Measurements from ENCODE around the gene HIP1. TPM values are rescaled to one million over a fixed set of nuclear protein-coding genes. Genes with fewer than 3 reads are reported as not detected.
A peak's percentile ranks its signal among the peaks of the same experiment; 100 is the strongest.

Gene HIP1
- total and polyA plus RNA-seq, 4 donors = 26.0 to 44.0 (median 35.3) TPM

DNA sequence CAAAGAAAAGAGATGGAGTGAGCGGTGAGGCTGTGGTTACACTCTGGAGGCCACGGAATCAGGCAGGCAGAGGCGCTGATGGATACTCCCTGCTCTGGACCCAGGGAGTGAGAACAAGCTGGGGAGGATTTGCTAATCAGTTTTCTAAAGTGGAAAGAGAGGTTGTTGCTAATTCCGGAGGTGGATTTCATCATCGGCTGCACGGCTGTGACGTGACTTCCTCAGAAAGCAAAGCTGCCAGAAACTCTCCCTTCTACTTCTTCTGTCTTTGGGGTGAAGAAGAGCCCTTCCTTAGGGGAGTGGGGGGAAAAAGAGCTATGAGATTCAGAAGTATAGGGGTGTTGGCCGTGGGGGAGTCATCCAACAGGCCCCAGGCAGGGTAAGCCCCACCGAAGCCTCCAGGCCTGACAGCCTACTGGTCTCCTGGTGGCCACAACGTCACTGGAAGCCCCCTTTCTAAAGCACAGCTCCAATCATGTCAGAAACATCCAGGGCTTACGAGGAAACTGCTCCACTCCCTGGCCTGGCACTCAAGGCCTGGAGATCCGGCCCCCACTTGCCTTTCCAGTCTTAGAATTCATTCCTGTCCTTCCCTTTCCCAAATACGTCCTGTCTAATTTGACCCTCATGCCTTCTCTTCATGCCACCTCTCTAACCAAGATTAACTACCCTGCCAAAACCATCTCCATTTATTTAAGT, 114.5 kb downstream of the HIP1 start:
- Histone ChIP-seq H3K27ac (ENCODE audit: low read depth, low read length) (no peak overlapping the region), H3K4me3 (ENCODE audit: low read depth, low read length) (no peak overlapping the region), H3K27me3 (ENCODE audit: control insufficient read depth, insufficient read depth, low read length) (no peaks in the 10 kb centered on the region), H3K36me3 (ENCODE audit: control insufficient read depth, insufficient read depth, low read length) (peaks cover 19% of the 10 kb centered on the region), H3K9me3 (ENCODE audit: control insufficient read depth, insufficient read depth, low read length) (no peaks in the 10 kb centered on the region), H3K4me1 (ENCODE audit: control insufficient read depth, insufficient read depth, low read length) (peaks cover 17% of the 10 kb centered on the region)
- DNase-seq (ENCODE audit: low read depth in 4 of 6, low spot score in 6 of 6) = no peak
- WGBS (ENCODE audit: insufficient coverage) = 92% methylated on average over 9 of the region's 13 CpGs

DNA sequence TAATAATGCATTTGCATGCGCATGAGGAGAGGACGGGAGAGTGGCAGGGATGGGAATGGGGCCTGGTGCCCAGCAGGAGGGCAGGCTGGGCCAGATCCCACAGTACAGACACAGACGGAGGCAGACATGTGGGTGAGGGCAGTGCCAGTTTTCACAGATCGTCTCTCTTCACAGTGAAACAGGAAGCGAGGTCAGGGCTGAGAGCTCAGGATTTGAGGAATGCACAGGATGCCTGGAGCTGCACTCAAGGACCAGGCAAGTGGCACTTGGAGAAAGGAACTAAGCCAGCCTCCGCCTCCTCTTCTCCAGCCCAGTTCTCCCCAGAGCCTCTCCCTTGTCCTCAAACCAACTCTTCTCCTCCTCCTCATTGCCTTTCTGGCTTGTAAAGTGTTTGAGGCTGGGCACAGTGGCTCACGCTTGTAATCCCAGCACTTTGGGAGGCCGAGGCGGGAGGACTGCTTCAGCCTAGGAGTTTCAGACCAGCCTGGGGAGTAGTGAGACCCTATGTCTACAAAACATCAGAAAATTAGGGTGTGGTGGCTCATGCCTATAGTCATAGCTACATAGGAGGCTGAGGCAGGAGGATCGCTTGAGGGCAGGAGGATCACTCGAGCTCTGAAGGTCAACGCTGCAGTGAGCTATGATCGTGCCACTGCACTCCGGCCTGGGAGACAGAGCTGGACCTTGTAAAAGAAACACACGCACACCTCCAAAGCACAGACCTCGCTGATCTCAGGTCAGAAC, 115.2 kb downstream of the HIP1 start:
- Histone ChIP-seq H3K27me3 (ENCODE audit: control insufficient read depth, insufficient read depth, low read length) (no peaks in the 10 kb centered on the region), H3K4me1 (ENCODE audit: control insufficient read depth, insufficient read depth, low read length) (peaks cover 17% of the 10 kb centered on the region), H3K9me3 (ENCODE audit: control insufficient read depth, insufficient read depth, low read length) (no peaks in the 10 kb centered on the region), H3K27ac (ENCODE audit: low read depth, low read length) (no peak overlapping the region), H3K4me3 (ENCODE audit: low read depth, low read length) (no peak overlapping the region), H3K36me3 (ENCODE audit: control insufficient read depth, insufficient read depth, low read length) (peaks cover 19% of the 10 kb centered on the region)
- 55% methylated on average over 11 of the region's 16 CpGs for WGBS (ENCODE audit: insufficient coverage)
- DNase-seq (ENCODE audit: low read depth in 4 of 6, low spot score in 6 of 6) = peak in 3 of 6 donors; percentile 17 to 83 (median 56)

DNA sequence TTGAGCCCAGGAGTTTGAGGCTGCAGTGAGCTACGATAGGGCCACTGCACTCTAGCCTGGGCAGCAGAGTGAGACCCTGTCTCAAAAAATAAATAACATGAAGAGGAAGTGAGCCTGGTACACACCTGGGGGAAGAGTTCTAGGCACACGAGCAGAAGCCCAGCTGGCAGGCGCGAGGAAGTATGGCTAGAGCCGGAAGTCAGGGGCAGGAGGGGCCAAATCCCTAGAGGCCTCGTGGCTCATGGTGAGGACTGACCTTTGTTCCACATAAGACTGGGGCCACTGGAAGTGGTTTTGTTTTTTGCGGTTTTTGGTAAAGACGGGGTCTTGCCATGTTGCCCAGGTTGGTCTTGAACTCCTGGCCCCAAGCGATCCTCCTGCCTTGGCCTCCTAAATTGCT, 117.6 kb downstream of the HIP1 start:
- Histone ChIP-seq H3K9me3 (ENCODE audit: control insufficient read depth, insufficient read depth, low read length) (no peaks in the 10 kb centered on the region), H3K27ac (ENCODE audit: low read depth, low read length) (no peak overlapping the region), H3K27me3 (ENCODE audit: control insufficient read depth, insufficient read depth, low read length) (no peaks in the 10 kb centered on the region), H3K4me1 (ENCODE audit: control insufficient read depth, insufficient read depth, low read length) (peaks cover 22% of the 10 kb centered on the region), H3K36me3 (ENCODE audit: control insufficient read depth, insufficient read depth, low read length) (peaks cover 30% of the 10 kb centered on the region), H3K4me3 (ENCODE audit: low read depth, low read length) (no peak overlapping the region)
- no peak for DNase-seq (ENCODE audit: low read depth in 4 of 6, low spot score in 6 of 6)
- WGBS (ENCODE audit: insufficient coverage) = 80% methylated on average over 9 of the region's 9 CpGs

DNA sequence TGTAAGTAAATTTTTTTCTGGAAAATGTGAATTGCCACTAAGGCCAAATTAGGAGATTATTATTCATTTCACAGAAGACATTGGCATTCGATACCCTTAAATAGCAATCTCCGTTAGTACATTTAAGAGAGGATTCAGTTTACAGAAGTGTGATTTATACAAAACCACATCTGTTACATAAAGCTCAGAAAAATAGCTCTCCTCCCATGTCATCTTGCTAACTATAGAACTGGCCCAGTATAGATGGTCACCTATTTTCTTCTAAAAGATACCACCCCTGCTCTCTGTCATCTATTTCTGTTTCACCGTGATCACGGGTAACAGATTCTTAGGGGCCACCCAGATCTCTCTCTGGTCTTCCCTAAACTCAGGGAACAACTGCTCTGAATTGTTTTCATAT, 119.1 kb downstream of the HIP1 start:
- Histone ChIP-seq H3K36me3 (ENCODE audit: control insufficient read depth, insufficient read depth, low read length) (peaks cover 32% of the 10 kb centered on the region), H3K27ac (ENCODE audit: low read depth, low read length) (no peak overlapping the region), H3K4me3 (ENCODE audit: low read depth, low read length) (no peak overlapping the region), H3K9me3 (ENCODE audit: control insufficient read depth, insufficient read depth, low read length) (no peaks in the 10 kb centered on the region), H3K4me1 (ENCODE audit: control insufficient read depth, insufficient read depth, low read length) (peaks cover 22% of the 10 kb centered on the region), H3K27me3 (ENCODE audit: control insufficient read depth, insufficient read depth, low read length) (no peaks in the 10 kb centered on the region)
- no peak for DNase-seq (ENCODE audit: low read depth in 4 of 6, low spot score in 6 of 6)
- WGBS (ENCODE audit: insufficient coverage) = 90% methylated on average over 2 of the region's 4 CpGs

DNA sequence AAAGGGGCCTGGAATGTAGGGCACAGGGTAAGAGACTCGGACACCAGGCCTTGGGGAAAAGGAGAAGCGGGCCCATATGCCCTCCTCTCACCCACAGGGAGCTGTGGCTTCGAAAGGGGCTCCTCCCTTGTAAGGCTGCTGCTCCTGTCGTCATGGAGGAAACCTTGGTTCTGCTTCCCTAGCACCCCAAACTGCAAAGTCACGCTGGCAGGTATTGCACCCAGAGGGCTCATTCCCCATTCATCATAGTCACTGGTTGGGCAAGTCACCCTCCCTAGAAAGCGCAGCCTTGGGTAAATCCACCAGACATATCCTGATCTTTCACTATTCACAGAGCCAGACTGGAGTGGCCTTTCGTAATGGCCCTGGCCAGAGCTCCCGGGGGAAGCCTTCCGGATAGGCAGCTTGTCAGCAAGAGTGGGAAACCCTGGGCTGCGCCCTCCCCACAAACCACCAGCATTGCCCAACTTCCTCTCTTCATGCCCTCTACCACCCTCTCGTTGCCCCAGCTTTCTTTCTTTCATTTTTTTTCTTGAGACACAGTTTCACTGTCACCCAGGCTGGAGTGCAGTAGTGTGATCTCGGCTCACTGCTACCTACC, 121.0 kb downstream of the HIP1 start:
- WGBS (ENCODE audit: insufficient coverage) = 73% methylated on average over 10 of the region's 12 CpGs
- Histone ChIP-seq H3K36me3 (ENCODE audit: control insufficient read depth, insufficient read depth, low read length) (peaks cover 23% of the 10 kb centered on the region), H3K4me3 (ENCODE audit: low read depth, low read length) (no peak overlapping the region), H3K9me3 (ENCODE audit: control insufficient read depth, insufficient read depth, low read length) (no peaks in the 10 kb centered on the region), H3K4me1 (ENCODE audit: control insufficient read depth, insufficient read depth, low read length) (peaks cover 5% of the 10 kb centered on the region), H3K27ac (ENCODE audit: low read depth, low read length) (no peak overlapping the region), H3K27me3 (ENCODE audit: control insufficient read depth, insufficient read depth, low read length) (no peaks in the 10 kb centered on the region)
- DNase-seq (ENCODE audit: low read depth in 4 of 6, low spot score in 6 of 6) = peak in 1 of 6 donors; percentile 38

DNA sequence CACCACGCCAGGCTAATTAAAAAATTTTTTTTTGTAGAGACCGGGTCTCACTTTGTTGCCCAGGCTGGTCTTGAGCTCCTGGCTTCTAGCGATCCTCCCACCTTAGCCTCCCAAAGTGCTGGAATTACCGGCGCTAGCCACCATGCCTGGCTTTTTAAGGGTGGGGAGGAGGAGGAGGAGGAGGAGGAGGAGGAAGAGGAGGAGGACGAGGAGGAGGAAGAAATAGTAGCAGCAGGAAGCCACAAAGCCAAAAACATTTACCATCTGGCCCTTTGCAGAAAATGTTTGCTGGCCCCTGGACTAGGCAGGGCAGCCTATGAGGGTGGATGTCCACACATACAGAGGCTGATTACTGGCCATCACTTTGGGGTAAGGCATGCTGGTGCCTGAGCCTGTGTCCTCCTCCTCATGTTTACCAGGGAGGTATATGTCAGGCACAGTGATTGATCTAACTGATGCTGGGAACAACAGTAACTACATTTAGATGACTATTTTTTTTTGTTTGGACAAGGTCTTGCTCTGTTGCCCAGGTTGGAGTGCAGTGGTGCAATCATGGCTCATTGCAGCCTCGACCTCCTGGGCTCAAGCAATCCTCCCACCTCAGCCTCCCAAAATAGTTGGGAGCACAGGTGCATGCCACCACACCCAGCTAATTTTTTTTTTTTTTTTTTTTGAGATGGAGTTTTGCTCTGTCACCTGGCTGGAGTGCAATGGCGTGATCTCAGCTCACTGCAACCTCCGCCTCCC, 122.1 kb downstream of the HIP1 start:
- WGBS (ENCODE audit: insufficient coverage) = 96% methylated on average over 4 of the region's 9 CpGs
- no peak overlapping the region for H3K27ac ChIP-seq (ENCODE audit: low read depth, low read length)
- no peak for DNase-seq (ENCODE audit: low read depth in 4 of 6, low spot score in 6 of 6)

DNA sequence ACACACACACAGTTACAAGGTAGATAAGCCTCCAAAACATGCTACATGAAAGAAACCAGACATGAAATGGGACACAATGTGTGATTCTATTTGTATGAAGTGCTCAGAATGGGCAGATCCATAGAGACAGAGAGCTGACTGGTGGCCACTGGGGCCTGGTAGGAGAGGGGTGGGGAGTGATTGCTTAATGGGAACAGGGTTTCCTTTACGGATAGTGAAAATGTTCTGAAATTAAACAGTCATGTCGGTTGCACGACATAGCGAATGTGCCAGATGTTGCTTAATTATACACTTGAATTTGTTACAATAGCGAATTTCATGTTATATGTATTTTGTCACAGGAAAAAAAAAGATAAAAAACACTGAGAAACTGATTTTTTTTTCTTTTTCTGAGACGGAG, 124.3 kb downstream of the HIP1 start:
- no peak overlapping the region for H3K27ac ChIP-seq (ENCODE audit: low read depth, low read length)
- no peak for DNase-seq (ENCODE audit: low read depth in 4 of 6, low spot score in 6 of 6)
- peaks cover 19% of the 10 kb centered on the region for H3K36me3 ChIP-seq (ENCODE audit: control insufficient read depth, insufficient read depth, low read length)
- H3K27me3 ChIP-seq (ENCODE audit: control insufficient read depth, insufficient read depth, low read length) = no peaks in the 10 kb centered on the region
- peaks cover 19% of the 10 kb centered on the region for H3K4me1 ChIP-seq (ENCODE audit: control insufficient read depth, insufficient read depth, low read length)
- H3K9me3 ChIP-seq (ENCODE audit: control insufficient read depth, insufficient read depth, low read length) = no peaks in the 10 kb centered on the region
- 76% methylated on average over 4 of the region's 6 CpGs for WGBS (ENCODE audit: insufficient coverage)
- H3K4me3 ChIP-seq (ENCODE audit: low read depth, low read length) = no peak overlapping the region

More for the DNA sequence above, 122.1 kb downstream of the HIP1 start:
- no peaks in the 10 kb centered on the region for H3K27me3 ChIP-seq (ENCODE audit: control insufficient read depth, insufficient read depth, low read length)
- peaks cover 12% of the 10 kb centered on the region for H3K4me1 ChIP-seq (ENCODE audit: control insufficient read depth, insufficient read depth, low read length)
- peaks cover 23% of the 10 kb centered on the region for H3K36me3 ChIP-seq (ENCODE audit: control insufficient read depth, insufficient read depth, low read length)
- H3K9me3 ChIP-seq (ENCODE audit: control insufficient read depth, insufficient read depth, low read length) = no peaks in the 10 kb centered on the region
- H3K4me3 ChIP-seq (ENCODE audit: low read depth, low read length) = no peak overlapping the region

DNA sequence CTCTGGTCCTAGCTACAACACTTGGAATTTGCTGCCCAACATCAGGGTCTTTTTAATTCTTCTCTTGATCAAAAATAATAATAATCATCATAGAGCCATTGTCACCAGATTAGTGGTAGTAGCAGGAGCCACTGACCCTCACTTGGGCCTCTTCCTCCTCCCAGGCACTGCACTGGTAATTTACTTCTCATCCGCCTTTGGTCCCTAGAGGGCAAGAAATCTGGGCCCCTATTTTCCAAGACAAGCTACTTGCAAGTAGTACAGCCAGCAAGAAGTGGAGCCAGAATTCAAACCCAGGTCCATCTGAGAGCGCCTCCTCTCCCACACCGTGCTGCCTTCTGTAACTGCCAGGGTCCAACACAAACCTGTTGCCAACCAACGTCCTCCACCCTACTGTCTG, 125.4 kb downstream of the HIP1 start:
- Histone ChIP-seq H3K36me3 (ENCODE audit: control insufficient read depth, insufficient read depth, low read length) (peaks cover 19% of the 10 kb centered on the region), H3K27ac (ENCODE audit: low read depth, low read length) (no peak overlapping the region), H3K9me3 (ENCODE audit: control insufficient read depth, insufficient read depth, low read length) (no peaks in the 10 kb centered on the region), H3K27me3 (ENCODE audit: control insufficient read depth, insufficient read depth, low read length) (no peaks in the 10 kb centered on the region), H3K4me1 (ENCODE audit: control insufficient read depth, insufficient read depth, low read length) (peaks cover 25% of the 10 kb centered on the region), H3K4me3 (ENCODE audit: low read depth, low read length) (no peak overlapping the region)
- no peak for DNase-seq (ENCODE audit: low read depth in 4 of 6, low spot score in 6 of 6)
- 89% methylated on average over 4 of the region's 4 CpGs for WGBS (ENCODE audit: insufficient coverage)

DNA sequence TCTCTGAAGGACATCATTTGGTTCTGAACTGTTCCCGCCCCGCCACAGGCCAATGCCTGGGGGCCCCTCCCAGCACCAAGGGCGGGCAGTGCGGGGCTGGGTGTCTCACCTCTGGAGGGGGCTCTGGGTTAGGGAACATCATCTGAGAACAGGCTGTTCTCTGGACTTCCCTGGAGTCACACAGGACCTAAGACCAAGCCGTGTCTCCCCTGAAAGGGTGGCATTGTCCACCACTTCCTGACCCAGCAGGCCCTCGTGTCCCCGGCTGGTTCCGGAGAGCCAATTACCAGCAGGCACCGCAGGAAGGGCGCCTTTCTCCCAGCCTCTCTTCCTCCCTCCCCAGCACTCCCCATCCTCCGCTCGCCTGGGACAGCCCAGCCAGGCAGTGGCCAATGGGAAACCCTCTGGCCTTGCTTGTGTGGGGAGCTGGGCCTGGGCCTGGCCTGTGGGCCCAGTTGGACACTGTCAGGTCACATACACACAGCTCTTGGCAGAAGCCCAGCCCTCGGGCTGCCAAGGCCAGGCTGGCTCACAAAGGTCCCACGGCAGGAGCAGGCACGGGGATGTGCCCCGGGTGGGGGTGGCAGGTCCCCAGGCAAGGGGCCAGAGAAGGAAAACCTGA, 127.1 kb downstream of the HIP1 start:
- Histone ChIP-seq H3K27me3 (ENCODE audit: control insufficient read depth, insufficient read depth, low read length) (no peaks in the 10 kb centered on the region), H3K27ac (ENCODE audit: low read depth, low read length) (peak overlapping the region; percentile 86), H3K4me1 (ENCODE audit: control insufficient read depth, insufficient read depth, low read length) (peaks cover 20% of the 10 kb centered on the region), H3K36me3 (ENCODE audit: control insufficient read depth, insufficient read depth, low read length) (peaks cover 13% of the 10 kb centered on the region), H3K4me3 (ENCODE audit: low read depth, low read length) (no peak overlapping the region), H3K9me3 (ENCODE audit: control insufficient read depth, insufficient read depth, low read length) (no peaks in the 10 kb centered on the region)
- DNase-seq (ENCODE audit: low read depth in 4 of 6, low spot score in 6 of 6) = peak in 3 of 6 donors; percentile 17 to 80 (median 41)
- WGBS (ENCODE audit: insufficient coverage) = 33% methylated on average over 12 of the region's 16 CpGs

Data from spinal cord (tissue), 10 donors.